ENCODE measurements around the gene EPHB2.

GRCh38 chr1:22841860-22842281 is 131.2 kb downstream of the EPHB2 start:
- TF ChIP-seq CTCF (conservative IDR thresholded peaks at IDR 0.05; ENCODE audit: low read length) = no peak
- no peak for TF ChIP-seq EZH2phosphoT487 (IDR thresholded peaks at IDR 0.05; ENCODE audit: borderline replicate concordance, low read depth, low read length)
